Measurements from ENCODE around the gene SYT7. TPM values are rescaled to one million over a fixed set of nuclear protein-coding genes. Genes with fewer than 3 reads are reported as not detected.

The SYT7 gene
- total and polyA plus RNA-seq, 2 experiments from 2014 or later: 0.40 to 1.9 TPM

GRCh38 chr11:61555978-61556377 is 24.9 kb downstream of the SYT7 start:
- Histone ChIP-seq H3K4me1 (ENCODE audit: insufficient read depth) (peaks cover 24% of the 10 kb centered on the region), H3K9ac (no peak overlapping the region), H3K79me2 (ENCODE audit: insufficient read depth) (no peaks in the 10 kb centered on the region), H4K20me1 (ENCODE audit: insufficient read depth) (no peaks in the 10 kb centered on the region), H3K27ac (no peak overlapping the region), H3K36me3 (ENCODE audit: low read depth) (no peaks in the 10 kb centered on the region), H3K4me3 (no peak overlapping the region), H3F3A (ENCODE audit: insufficient read depth) (no peaks in the 10 kb centered on the region), H3K9me2 (ENCODE audit: insufficient read depth) (no peaks in the 10 kb centered on the region), H3K9me3 (ENCODE audit: low read depth) (no peaks in the 10 kb centered on the region), H3K27me3 (replicated peaks; ENCODE audit: insufficient read depth) (peaks cover 19% of the 10 kb centered on the region), H3K4me2 (ENCODE audit: unreplicated experiment) (no peak overlapping the region), H2AFZ (no peak overlapping the region)
- TF ChIP-seq EZH2 (IDR thresholded peaks at IDR 0.05; ENCODE audit: insufficient read depth, poor library complexity, severe bottlenecking) (no peak), EZH2phosphoT487 (IDR thresholded peaks at IDR 0.05; ENCODE audit: insufficient read depth, low read depth) (no peak)
- in situ Hi-C loops (cut with MboI): no loop called here
- WGBS, 2 experiments (ENCODE audit: low coverage in 1 of 2, low lambda C conversion rate in 2 of 2, missing lambda C conversion rate in 2 of 2): 69 to 80% methylated on average over 3 to 10 of the region's 10 CpGs
- no peak for DNase-seq

- peak; percentile 48 for DNase-seq
- Histone ChIP-seq H3K4me3 (peak overlapping the region; percentile 51), H3K79me2 (ENCODE audit: insufficient read depth) (no peaks in the 10 kb centered on the region), H3K27ac (no peak overlapping the region), H3F3A (ENCODE audit: insufficient read depth) (no peaks in the 10 kb centered on the region), H3K27me3 (replicated peaks; ENCODE audit: insufficient read depth) (peaks cover 19% of the 10 kb centered on the region), H4K20me1 (ENCODE audit: insufficient read depth) (no peaks in the 10 kb centered on the region), H3K9me3 (ENCODE audit: low read depth) (no peaks in the 10 kb centered on the region), H3K36me3 (ENCODE audit: low read depth) (no peaks in the 10 kb centered on the region), H3K4me1 (ENCODE audit: insufficient read depth) (peaks cover 24% of the 10 kb centered on the region), H3K9me2 (ENCODE audit: insufficient read depth) (no peaks in the 10 kb centered on the region), H3K9ac (peak overlapping the region; percentile 15; the same call in 1 of the 2 replicates), H2AFZ (no peak overlapping the region), H3K4me2 (ENCODE audit: unreplicated experiment) (peak overlapping the region; percentile 80)
- in situ Hi-C loops (cut with MboI): no loop called here
- TF ChIP-seq EZH2 (IDR thresholded peaks at IDR 0.05; ENCODE audit: insufficient read depth, poor library complexity, severe bottlenecking): no peak
- no peak for TF ChIP-seq EZH2phosphoT487 (IDR thresholded peaks at IDR 0.05; ENCODE audit: insufficient read depth, low read depth)
- 2 to 6% methylated on average over 22 to 57 of the region's 57 CpGs for WGBS, 2 experiments (ENCODE audit: low coverage in 1 of 2, low lambda C conversion rate in 2 of 2, missing lambda C conversion rate in 2 of 2)
These were observed 25.6 kb downstream of the SYT7 start for GRCh38 chr11:61555051-61555969.

- H3K4me2 ChIP-seq (ENCODE audit: unreplicated experiment): no peak overlapping the region
- H3F3A ChIP-seq (ENCODE audit: insufficient read depth): no peaks in the 10 kb centered on the region
- H3K4me3 ChIP-seq: no peak overlapping the region
- H3K9me2 ChIP-seq (ENCODE audit: insufficient read depth): no peaks in the 10 kb centered on the region
- H3K27me3 ChIP-seq (replicated peaks; ENCODE audit: insufficient read depth): peaks cover 19% of the 10 kb centered on the region
- no peak for DNase-seq
- 17 to 18% methylated on average over 13 of the region's 13 CpGs for WGBS, 2 experiments (ENCODE audit: low coverage in 1 of 2, low lambda C conversion rate in 2 of 2, missing lambda C conversion rate in 2 of 2)
- H2AFZ ChIP-seq: no peak overlapping the region
- H4K20me1 ChIP-seq (ENCODE audit: insufficient read depth): no peaks in the 10 kb centered on the region
- H3K79me2 ChIP-seq (ENCODE audit: insufficient read depth): no peaks in the 10 kb centered on the region
- H3K9ac ChIP-seq: no peak overlapping the region
- TF ChIP-seq EZH2phosphoT487 (IDR thresholded peaks at IDR 0.05; ENCODE audit: insufficient read depth, low read depth) (no peak), EZH2 (IDR thresholded peaks at IDR 0.05; ENCODE audit: insufficient read depth, poor library complexity, severe bottlenecking) (no peak)
- in situ Hi-C loops (cut with MboI): no loop called here
- H3K36me3 ChIP-seq (ENCODE audit: low read depth): no peaks in the 10 kb centered on the region
- H3K27ac ChIP-seq: no peak overlapping the region
- peaks cover 24% of the 10 kb centered on the region for H3K4me1 ChIP-seq (ENCODE audit: insufficient read depth)
- H3K9me3 ChIP-seq (ENCODE audit: low read depth): no peaks in the 10 kb centered on the region
These were observed 26.5 kb downstream of the SYT7 start for GRCh38 chr11:61554172-61554988.

GRCh38 chr11:61553373-61554171 is 27.3 kb downstream of the SYT7 start:
- H3K4me2 ChIP-seq (ENCODE audit: unreplicated experiment): no peak overlapping the region
- TF ChIP-seq EZH2phosphoT487 (IDR thresholded peaks at IDR 0.05; ENCODE audit: insufficient read depth, low read depth) (no peak), EZH2 (IDR thresholded peaks at IDR 0.05; ENCODE audit: insufficient read depth, poor library complexity, severe bottlenecking) (no peak)
- 29 to 37% methylated on average over 12 to 15 of the region's 15 CpGs for WGBS, 2 experiments (ENCODE audit: low coverage in 1 of 2, low lambda C conversion rate in 2 of 2, missing lambda C conversion rate in 2 of 2)
- H4K20me1 ChIP-seq (ENCODE audit: insufficient read depth): no peaks in the 10 kb centered on the region
- no peaks in the 10 kb centered on the region for H3K79me2 ChIP-seq (ENCODE audit: insufficient read depth)
- no peak overlapping the region for H3K27ac ChIP-seq
- H3K36me3 ChIP-seq (ENCODE audit: low read depth): no peaks in the 10 kb centered on the region
- no peaks in the 10 kb centered on the region for H3K9me2 ChIP-seq (ENCODE audit: insufficient read depth)
- DNase-seq: no peak
- H3K4me1 ChIP-seq (ENCODE audit: insufficient read depth): peaks cover 24% of the 10 kb centered on the region
- H3K9ac ChIP-seq: no peak overlapping the region
- H3K4me3 ChIP-seq: no peak overlapping the region
- H2AFZ ChIP-seq: no peak overlapping the region
- H3K27me3 ChIP-seq (replicated peaks; ENCODE audit: insufficient read depth): peaks cover 19% of the 10 kb centered on the region
- in situ Hi-C loops (cut with MboI): no loop called here
- H3K9me3 ChIP-seq (ENCODE audit: low read depth): no peaks in the 10 kb centered on the region
- no peaks in the 10 kb centered on the region for H3F3A ChIP-seq (ENCODE audit: insufficient read depth)
